SK-N-SH treated with all-trans-retinoic acid at 6 μM for 48 hours (cell line): Measurements from ENCODE around the gene GAGE12J.

Source experiments
- ATAC-seq: fragments of 200-7000 bp; cut with Tn5 transposase; 3 replicates; pipeline ENCODE4 v1.9.1; 2020; ENCODE audit warnings: mild to moderate bottlenecking, moderate library complexity
- ARNTL ChIP-seq: fragments of 450-650 bp; formaldehyde crosslinking; IDR thresholded peaks from 2 replicates; pipeline ENCODE4 v1.5.0; 2020; ENCODE audit warnings: low read depth, mild to moderate bottlenecking, moderate library complexity, borderline replicate concordance
- BACH2 ChIP-seq: fragments of 250-450 bp; sonication (Bioruptor Pico); IDR thresholded peaks from 2 replicates; pipeline ENCODE4 v1.9.0; 2021; ENCODE audit warnings: mild to moderate bottlenecking, borderline replicate concordance
- CSDC2 ChIP-seq: fragments of 250-450 bp; sonication (Bioruptor Pico); IDR thresholded peaks from 2 replicates; pipeline ENCODE4 v1.5.0; 2020; ENCODE audit warnings: mild to moderate bottlenecking, moderate library complexity
- ESRRG ChIP-seq: fragments of 250-450 bp; sonication (Bioruptor Pico); IDR thresholded peaks from 2 replicates; pipeline ENCODE4 v1.6.1; 2021; ENCODE audit warnings: mild to moderate bottlenecking
- GLIS3 ChIP-seq: fragments of 250-450 bp; sonication (Bioruptor Pico); IDR thresholded peaks from 2 replicates; pipeline ENCODE4 v1.5.0; 2020; ENCODE audit warnings: mild to moderate bottlenecking, moderate library complexity
- ISL1 ChIP-seq: fragments of 250-450 bp; sonication (Bioruptor Pico); IDR thresholded peaks from 2 replicates; pipeline ENCODE4 v2.1.2; 2022; ENCODE audit warnings: mild to moderate bottlenecking, moderate library complexity
- OSR1 ChIP-seq: fragments of 250-450 bp; sonication (Bioruptor Pico); IDR thresholded peaks from 2 replicates; pipeline ENCODE4 v1.8.0; 2022; ENCODE audit warnings: moderate library complexity, mild to moderate bottlenecking, inconsistent platforms
- PPARA ChIP-seq: fragments of 250-450 bp; sonication (Bioruptor Pico); IDR thresholded peaks from 2 replicates; pipeline ENCODE4 v1.5.0; 2020; ENCODE audit warnings: mild to moderate bottlenecking, borderline replicate concordance
- RARB ChIP-seq: fragments of 250-450 bp; sonication (Bioruptor Pico); IDR thresholded peaks from 2 replicates; pipeline ENCODE4 v1.8.0; 2021; ENCODE audit warnings: mild to moderate bottlenecking, moderate library complexity
- SNAI2 ChIP-seq: fragments of 250-450 bp; sonication (Bioruptor Pico); IDR thresholded peaks from 2 replicates; pipeline ENCODE4 v1.5.0; 2020; ENCODE audit warnings: mild to moderate bottlenecking, moderate library complexity
- TCF4 ChIP-seq: fragments of 250-450 bp; sonication (Bioruptor Pico); IDR thresholded peaks from 2 replicates; pipeline ENCODE4 v1.8.0; 2021; ENCODE audit warnings: mild to moderate bottlenecking, moderate library complexity, borderline replicate concordance
- TSHZ2 ChIP-seq: fragments of 250-450 bp; sonication (Bioruptor Pico); IDR thresholded peaks from 2 replicates; pipeline ENCODE4 v1.5.0; 2020; ENCODE audit warnings: mild to moderate bottlenecking, moderate library complexity
- ZC3H10 ChIP-seq: fragments of 250-450 bp; sonication (Bioruptor Pico); IDR thresholded peaks from 2 replicates; pipeline ENCODE4 v1.5.1; 2021; ENCODE audit warnings: mild to moderate bottlenecking, moderate library complexity
- ZFP3 ChIP-seq: fragments of 250-450 bp; sonication (Bioruptor Pico); IDR thresholded peaks from 2 replicates; pipeline ENCODE4 v1.5.0; 2020; ENCODE audit warnings: mild to moderate bottlenecking, moderate library complexity
- ZFP30 ChIP-seq: fragments of 450-650 bp; formaldehyde crosslinking; IDR thresholded peaks from 2 replicates; pipeline ENCODE4 v1.5.0; 2022; ENCODE audit warnings: mild to moderate bottlenecking, moderate library complexity
- ZNF565 ChIP-seq: fragments of 450-650 bp; formaldehyde crosslinking; conservative IDR thresholded peaks from 2 replicates; pipeline ENCODE4 v1.5.0; 2020; ENCODE audit warnings: low read depth, mild to moderate bottlenecking, moderate library complexity
- ZNF70 ChIP-seq: fragments of 450-650 bp; formaldehyde crosslinking; IDR thresholded peaks from 2 replicates; pipeline ENCODE4 v1.5.0; 2020; ENCODE audit warnings: mild to moderate bottlenecking, moderate library complexity
- ZNF8 ChIP-seq: fragments of 450-650 bp; formaldehyde crosslinking; IDR thresholded peaks from 2 replicates; pipeline ENCODE4 v1.5.0; 2020; ENCODE audit warnings: mild to moderate bottlenecking, moderate library complexity
- TF ChIP-seq, protein P1 (sequence below): fragments of 250-450 bp; sonication (Bioruptor Pico); IDR thresholded peaks from 2 replicates; pipeline ENCODE4 v1.8.0; 2021; ENCODE audit warnings: low read depth, mild to moderate bottlenecking, moderate library complexity, borderline replicate concordance
- TF ChIP-seq, protein P2 (sequence below): fragments of 250-450 bp; sonication (Bioruptor Pico); IDR thresholded peaks from 2 replicates; pipeline ENCODE4 v1.8.0; 2020; ENCODE audit warnings: mild to moderate bottlenecking, moderate library complexity, borderline replicate concordance

Gene GAGE12J

DNA sequence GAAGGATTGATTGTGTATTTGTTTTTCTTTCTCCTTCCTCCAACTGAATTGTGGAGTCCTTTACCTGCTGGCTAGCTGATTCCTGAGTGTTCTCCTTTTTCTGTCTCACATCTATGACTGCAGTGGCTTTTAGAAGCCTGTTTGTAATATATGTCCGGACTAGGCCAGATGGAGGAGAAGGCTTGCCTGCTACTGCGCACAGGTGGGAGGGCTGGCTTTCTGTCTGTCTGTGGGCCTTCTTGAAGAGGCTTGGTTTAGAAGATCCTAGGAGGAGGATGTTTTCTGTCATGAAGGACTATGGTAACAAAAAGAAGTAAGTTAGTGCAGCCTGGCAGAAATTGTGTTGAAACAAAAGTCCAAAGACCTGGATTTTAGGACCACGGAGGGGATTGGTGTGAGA is 43.8 kb upstream of the GAGE12J start:
- ATAC-seq: no peak
- no peak for TF ChIP-seq ESRRG
- TF ChIP-seq ISL1 (CRISPR knock-in tag): no peak
- TF ChIP-seq, protein P1, sequence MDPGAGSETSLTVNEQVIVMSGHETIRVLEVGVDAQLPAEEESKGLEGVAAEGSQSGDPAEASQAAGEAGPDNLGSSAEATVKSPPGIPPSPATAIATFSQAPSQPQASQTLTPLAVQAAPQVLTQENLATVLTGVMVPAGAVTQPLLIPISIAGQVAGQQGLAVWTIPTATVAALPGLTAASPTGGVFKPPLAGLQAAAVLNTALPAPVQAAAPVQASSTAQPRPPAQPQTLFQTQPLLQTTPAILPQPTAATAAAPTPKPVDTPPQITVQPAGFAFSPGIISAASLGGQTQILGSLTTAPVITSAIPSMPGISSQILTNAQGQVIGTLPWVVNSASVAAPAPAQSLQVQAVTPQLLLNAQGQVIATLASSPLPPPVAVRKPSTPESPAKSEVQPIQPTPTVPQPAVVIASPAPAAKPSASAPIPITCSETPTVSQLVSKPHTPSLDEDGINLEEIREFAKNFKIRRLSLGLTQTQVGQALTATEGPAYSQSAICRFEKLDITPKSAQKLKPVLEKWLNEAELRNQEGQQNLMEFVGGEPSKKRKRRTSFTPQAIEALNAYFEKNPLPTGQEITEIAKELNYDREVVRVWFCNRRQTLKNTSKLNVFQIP: no peak
- no peak for TF ChIP-seq BACH2 (CRISPR knock-in tag)
- TF ChIP-seq ARNTL (CRISPR knock-in tag): no peak
- no peak for TF ChIP-seq TCF4 (CRISPR knock-in tag)
- TF ChIP-seq OSR1 (CRISPR knock-in tag): no peak
- no peak for TF ChIP-seq TSHZ2
- no peak for TF ChIP-seq ZC3H10 (CRISPR knock-in tag)
- no peak for TF ChIP-seq SNAI2 (CRISPR knock-in tag)
- TF ChIP-seq RARB: no peak
- TF ChIP-seq ZNF70 (CRISPR knock-in tag): no peak
- no peak for TF ChIP-seq ZFP3 (CRISPR knock-in tag)

- ATAC-seq: peak; percentile 85
- TF ChIP-seq ZFP30 (CRISPR knock-in tag): no peak
- TF ChIP-seq ZNF8 (CRISPR knock-in tag): no peak
- no peak for TF ChIP-seq GLIS3 (CRISPR knock-in tag)
- no peak for TF ChIP-seq PPARA (CRISPR knock-in tag)
- TF ChIP-seq TCF4 (CRISPR knock-in tag): no peak
- no peak for TF ChIP-seq CSDC2 (CRISPR knock-in tag)
- TF ChIP-seq ARNTL (CRISPR knock-in tag): no peak
- TF ChIP-seq ZNF70 (CRISPR knock-in tag): no peak
- TF ChIP-seq ZC3H10 (CRISPR knock-in tag): no peak
- TF ChIP-seq, protein P2, sequence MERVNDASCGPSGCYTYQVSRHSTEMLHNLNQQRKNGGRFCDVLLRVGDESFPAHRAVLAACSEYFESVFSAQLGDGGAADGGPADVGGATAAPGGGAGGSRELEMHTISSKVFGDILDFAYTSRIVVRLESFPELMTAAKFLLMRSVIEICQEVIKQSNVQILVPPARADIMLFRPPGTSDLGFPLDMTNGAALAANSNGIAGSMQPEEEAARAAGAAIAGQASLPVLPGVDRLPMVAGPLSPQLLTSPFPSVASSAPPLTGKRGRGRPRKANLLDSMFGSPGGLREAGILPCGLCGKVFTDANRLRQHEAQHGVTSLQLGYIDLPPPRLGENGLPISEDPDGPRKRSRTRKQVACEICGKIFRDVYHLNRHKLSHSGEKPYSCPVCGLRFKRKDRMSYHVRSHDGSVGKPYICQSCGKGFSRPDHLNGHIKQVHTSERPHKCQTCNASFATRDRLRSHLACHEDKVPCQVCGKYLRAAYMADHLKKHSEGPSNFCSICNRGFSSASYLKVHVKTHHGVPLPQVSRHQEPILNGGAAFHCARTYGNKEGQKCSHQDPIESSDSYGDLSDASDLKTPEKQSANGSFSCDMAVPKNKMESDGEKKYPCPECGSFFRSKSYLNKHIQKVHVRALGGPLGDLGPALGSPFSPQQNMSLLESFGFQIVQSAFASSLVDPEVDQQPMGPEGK (CRISPR knock-in tag): no peak
Measured at GRCh38 chrX:49282647-49283011, 39.2 kb upstream of the GAGE12J start.

DNA sequence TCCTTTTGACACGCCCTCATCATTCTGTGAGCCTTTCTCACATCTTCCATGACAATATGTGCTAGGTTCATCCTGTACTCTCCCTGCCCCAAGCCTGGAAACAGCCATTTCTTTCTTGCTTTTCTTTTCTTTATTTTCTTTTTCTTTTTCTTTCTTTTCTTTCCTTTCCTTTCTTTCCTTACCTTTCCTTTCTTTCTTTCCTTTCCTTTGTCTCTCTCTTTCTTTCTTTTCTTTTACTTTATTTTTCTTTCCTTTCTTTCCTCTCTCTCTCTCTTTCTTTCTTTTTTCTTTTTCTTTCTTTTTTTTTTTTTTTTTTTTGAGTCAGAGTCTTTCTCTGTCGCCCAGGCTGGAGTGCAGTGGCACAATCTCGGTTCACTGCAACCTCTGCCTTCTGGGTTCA is 37.6 kb upstream of the GAGE12J start:
- no peak for TF ChIP-seq SNAI2 (CRISPR knock-in tag)
- TF ChIP-seq ESRRG: no peak
- TF ChIP-seq, protein P2 (CRISPR knock-in tag): no peak
- TF ChIP-seq, protein P1: no peak
- TF ChIP-seq CSDC2 (CRISPR knock-in tag): no peak
- ATAC-seq: no peak

DNA sequence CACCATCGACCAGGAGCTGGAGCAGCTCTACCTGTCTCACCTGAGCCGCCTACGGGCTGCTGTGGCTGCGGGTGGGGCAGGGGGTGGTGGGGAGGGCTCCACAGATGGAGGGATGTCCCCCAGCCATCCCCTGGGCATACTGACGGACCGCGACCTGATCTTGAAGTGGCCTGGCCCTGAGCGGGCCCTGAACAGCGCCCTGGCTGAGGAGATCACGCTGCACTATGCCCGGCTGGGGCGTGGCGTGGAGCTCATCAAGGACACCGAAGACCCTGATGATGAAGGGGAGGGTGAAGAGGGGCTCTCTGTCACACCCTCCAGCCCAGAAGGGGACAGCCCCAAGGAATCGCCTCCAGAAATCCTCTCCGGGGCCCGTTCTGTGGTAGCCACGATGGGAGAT is 35.7 kb upstream of the GAGE12J start:
- no peak for ATAC-seq
- no peak for TF ChIP-seq SNAI2 (CRISPR knock-in tag)
- TF ChIP-seq ZNF565: no peak
- no peak for TF ChIP-seq PPARA (CRISPR knock-in tag)
